ENCODE measurements around the gene AP2A1.

Gene AP2A1

DNA sequence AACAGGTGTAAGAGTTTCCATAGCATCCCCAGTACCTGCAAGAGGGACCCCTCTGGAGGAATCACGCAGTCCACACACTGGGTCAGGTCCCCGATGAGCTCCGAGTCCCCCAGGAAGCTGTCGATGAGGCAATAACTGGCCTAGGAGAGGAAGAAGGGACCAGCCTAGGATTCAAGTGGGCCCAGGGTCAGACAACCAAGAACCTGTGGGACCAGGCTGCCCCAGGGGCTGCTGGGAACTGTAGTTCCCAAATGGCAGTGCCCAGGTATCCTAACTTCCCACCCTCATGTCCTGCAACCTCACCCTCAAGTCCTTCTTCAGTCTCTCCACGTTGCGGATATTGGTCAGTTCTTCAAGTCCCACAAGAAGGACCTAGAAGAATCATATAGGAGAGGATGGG is 44.5 kb downstream of the AP2A1 start (continued):
- TF ChIP-seq ZNF565 (CRISPR knock-in tag; conservative IDR thresholded peaks at IDR 0.05; ENCODE audit: low read depth) = no peak

- TF ChIP-seq CSDC2 (CRISPR knock-in tag; IDR thresholded peaks at IDR 0.05) = no peak
- no peak for TF ChIP-seq ARNTL (CRISPR knock-in tag; IDR thresholded peaks at IDR 0.05; ENCODE audit: borderline replicate concordance, low read depth)
- TF ChIP-seq, protein P1, sequence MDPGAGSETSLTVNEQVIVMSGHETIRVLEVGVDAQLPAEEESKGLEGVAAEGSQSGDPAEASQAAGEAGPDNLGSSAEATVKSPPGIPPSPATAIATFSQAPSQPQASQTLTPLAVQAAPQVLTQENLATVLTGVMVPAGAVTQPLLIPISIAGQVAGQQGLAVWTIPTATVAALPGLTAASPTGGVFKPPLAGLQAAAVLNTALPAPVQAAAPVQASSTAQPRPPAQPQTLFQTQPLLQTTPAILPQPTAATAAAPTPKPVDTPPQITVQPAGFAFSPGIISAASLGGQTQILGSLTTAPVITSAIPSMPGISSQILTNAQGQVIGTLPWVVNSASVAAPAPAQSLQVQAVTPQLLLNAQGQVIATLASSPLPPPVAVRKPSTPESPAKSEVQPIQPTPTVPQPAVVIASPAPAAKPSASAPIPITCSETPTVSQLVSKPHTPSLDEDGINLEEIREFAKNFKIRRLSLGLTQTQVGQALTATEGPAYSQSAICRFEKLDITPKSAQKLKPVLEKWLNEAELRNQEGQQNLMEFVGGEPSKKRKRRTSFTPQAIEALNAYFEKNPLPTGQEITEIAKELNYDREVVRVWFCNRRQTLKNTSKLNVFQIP (CRISPR knock-in tag; IDR thresholded peaks at IDR 0.05; ENCODE audit: borderline replicate concordance, low read depth) = no peak
- no peak for TF ChIP-seq RARB (CRISPR knock-in tag; IDR thresholded peaks at IDR 0.05)
- TF ChIP-seq, protein P2, sequence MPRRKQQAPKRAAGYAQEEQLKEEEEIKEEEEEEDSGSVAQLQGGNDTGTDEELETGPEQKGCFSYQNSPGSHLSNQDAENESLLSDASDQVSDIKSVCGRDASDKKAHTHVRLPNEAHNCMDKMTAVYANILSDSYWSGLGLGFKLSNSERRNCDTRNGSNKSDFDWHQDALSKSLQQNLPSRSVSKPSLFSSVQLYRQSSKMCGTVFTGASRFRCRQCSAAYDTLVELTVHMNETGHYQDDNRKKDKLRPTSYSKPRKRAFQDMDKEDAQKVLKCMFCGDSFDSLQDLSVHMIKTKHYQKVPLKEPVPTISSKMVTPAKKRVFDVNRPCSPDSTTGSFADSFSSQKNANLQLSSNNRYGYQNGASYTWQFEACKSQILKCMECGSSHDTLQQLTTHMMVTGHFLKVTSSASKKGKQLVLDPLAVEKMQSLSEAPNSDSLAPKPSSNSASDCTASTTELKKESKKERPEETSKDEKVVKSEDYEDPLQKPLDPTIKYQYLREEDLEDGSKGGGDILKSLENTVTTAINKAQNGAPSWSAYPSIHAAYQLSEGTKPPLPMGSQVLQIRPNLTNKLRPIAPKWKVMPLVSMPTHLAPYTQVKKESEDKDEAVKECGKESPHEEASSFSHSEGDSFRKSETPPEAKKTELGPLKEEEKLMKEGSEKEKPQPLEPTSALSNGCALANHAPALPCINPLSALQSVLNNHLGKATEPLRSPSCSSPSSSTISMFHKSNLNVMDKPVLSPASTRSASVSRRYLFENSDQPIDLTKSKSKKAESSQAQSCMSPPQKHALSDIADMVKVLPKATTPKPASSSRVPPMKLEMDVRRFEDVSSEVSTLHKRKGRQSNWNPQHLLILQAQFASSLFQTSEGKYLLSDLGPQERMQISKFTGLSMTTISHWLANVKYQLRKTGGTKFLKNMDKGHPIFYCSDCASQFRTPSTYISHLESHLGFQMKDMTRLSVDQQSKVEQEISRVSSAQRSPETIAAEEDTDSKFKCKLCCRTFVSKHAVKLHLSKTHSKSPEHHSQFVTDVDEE (CRISPR knock-in tag; IDR thresholded peaks at IDR 0.05) = no peak
- TF ChIP-seq ZNF565 (CRISPR knock-in tag; conservative IDR thresholded peaks at IDR 0.05; ENCODE audit: low read depth) = no peak
- TF ChIP-seq, protein P3, sequence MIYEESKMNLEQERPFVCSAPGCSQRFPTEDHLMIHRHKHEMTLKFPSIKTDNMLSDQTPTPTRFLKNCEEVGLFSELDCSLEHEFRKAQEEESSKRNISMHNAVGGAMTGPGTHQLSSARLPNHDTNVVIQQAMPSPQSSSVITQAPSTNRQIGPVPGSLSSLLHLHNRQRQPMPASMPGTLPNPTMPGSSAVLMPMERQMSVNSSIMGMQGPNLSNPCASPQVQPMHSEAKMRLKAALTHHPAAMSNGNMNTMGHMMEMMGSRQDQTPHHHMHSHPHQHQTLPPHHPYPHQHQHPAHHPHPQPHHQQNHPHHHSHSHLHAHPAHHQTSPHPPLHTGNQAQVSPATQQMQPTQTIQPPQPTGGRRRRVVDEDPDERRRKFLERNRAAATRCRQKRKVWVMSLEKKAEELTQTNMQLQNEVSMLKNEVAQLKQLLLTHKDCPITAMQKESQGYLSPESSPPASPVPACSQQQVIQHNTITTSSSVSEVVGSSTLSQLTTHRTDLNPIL (CRISPR knock-in tag; IDR thresholded peaks at IDR 0.05; ENCODE audit: low read depth) = no peak
- TF ChIP-seq ISL1 (CRISPR knock-in tag; IDR thresholded peaks at IDR 0.05) = no peak
- TF ChIP-seq, protein P4, sequence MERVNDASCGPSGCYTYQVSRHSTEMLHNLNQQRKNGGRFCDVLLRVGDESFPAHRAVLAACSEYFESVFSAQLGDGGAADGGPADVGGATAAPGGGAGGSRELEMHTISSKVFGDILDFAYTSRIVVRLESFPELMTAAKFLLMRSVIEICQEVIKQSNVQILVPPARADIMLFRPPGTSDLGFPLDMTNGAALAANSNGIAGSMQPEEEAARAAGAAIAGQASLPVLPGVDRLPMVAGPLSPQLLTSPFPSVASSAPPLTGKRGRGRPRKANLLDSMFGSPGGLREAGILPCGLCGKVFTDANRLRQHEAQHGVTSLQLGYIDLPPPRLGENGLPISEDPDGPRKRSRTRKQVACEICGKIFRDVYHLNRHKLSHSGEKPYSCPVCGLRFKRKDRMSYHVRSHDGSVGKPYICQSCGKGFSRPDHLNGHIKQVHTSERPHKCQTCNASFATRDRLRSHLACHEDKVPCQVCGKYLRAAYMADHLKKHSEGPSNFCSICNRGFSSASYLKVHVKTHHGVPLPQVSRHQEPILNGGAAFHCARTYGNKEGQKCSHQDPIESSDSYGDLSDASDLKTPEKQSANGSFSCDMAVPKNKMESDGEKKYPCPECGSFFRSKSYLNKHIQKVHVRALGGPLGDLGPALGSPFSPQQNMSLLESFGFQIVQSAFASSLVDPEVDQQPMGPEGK (CRISPR knock-in tag; IDR thresholded peaks at IDR 0.05; ENCODE audit: borderline replicate concordance) = no peak
- TF ChIP-seq OSR1 (CRISPR knock-in tag; IDR thresholded peaks at IDR 0.05) = no peak
- TF ChIP-seq ZFP3 (CRISPR knock-in tag; IDR thresholded peaks at IDR 0.05) = no peak
- TF ChIP-seq PPARA (CRISPR knock-in tag; IDR thresholded peaks at IDR 0.05; ENCODE audit: borderline replicate concordance) = no peak
- TF ChIP-seq SNAI2 (CRISPR knock-in tag; IDR thresholded peaks at IDR 0.05) = no peak
- TF ChIP-seq ZNF8 (CRISPR knock-in tag; IDR thresholded peaks at IDR 0.05) = no peak
- no peak for TF ChIP-seq TCF4 (CRISPR knock-in tag; IDR thresholded peaks at IDR 0.05; ENCODE audit: borderline replicate concordance)
- TF ChIP-seq GLIS3 (CRISPR knock-in tag; IDR thresholded peaks at IDR 0.05) = no peak
- no peak for TF ChIP-seq CSRNP3 (CRISPR knock-in tag; IDR thresholded peaks at IDR 0.05)
- TF ChIP-seq ZFP30 (CRISPR knock-in tag; IDR thresholded peaks at IDR 0.05) = no peak
- TF ChIP-seq ESRRG (CRISPR knock-in tag; IDR thresholded peaks at IDR 0.05) = no peak
- TF ChIP-seq ZC3H10 (CRISPR knock-in tag; IDR thresholded peaks at IDR 0.05) = no peak
- no peak for ATAC-seq
Observed at GRCh38 chr19:49812452-49812996, 45.7 kb downstream of the AP2A1 start.

- ATAC-seq = peak; percentile 73
- TF ChIP-seq ZFP3 (CRISPR knock-in tag; IDR thresholded peaks at IDR 0.05) (no peak), ARNTL (CRISPR knock-in tag; IDR thresholded peaks at IDR 0.05; ENCODE audit: borderline replicate concordance, low read depth) (no peak), CSRNP3 (CRISPR knock-in tag; IDR thresholded peaks at IDR 0.05) (no peak), ZFP30 (CRISPR knock-in tag; IDR thresholded peaks at IDR 0.05) (no peak), GLIS3 (CRISPR knock-in tag; IDR thresholded peaks at IDR 0.05) (no peak), ZNF565 (CRISPR knock-in tag; conservative IDR thresholded peaks at IDR 0.05; ENCODE audit: low read depth) (no peak)
- TF ChIP-seq, protein P2 (CRISPR knock-in tag; IDR thresholded peaks at IDR 0.05) = no peak
- TF ChIP-seq, protein P4 (CRISPR knock-in tag; IDR thresholded peaks at IDR 0.05; ENCODE audit: borderline replicate concordance) = no peak
Observed at GRCh38 chr19:49812997-49813861, 46.4 kb downstream of the AP2A1 start, which contains the start of gene FUZ. Gene FUZ (minus strand): TSS chr19:49813292. CDS start chr19:49813106, 186 bp downstream.

Measured in SK-N-SH treated with all-trans-retinoic acid at 6 μM for 48 hours (cell line).